ENCODE data around the gene CNOT11. TPM values are rescaled to one million over a fixed set of nuclear protein-coding genes. Genes with fewer than 3 reads are reported as not detected.

Gene CNOT11
- total RNA-seq, 1 experiment from 2014 or later, result 110 TPM

- Mint-ChIP-seq H3K4me3 (ENCODE audit: unreplicated experiment) (no peak overlapping the region), H3K9me3 (ENCODE audit: unreplicated experiment) (no peaks in the 10 kb centered on the region), H3K27me3 (ENCODE audit: insufficient read depth, unreplicated experiment) (no peaks in the 10 kb centered on the region), H3K27ac (ENCODE audit: unreplicated experiment) (no peak overlapping the region), H3K36me3 (ENCODE audit: insufficient read depth, unreplicated experiment) (peaks cover 74% of the 10 kb centered on the region), H3K4me1 (ENCODE audit: low read depth, unreplicated experiment) (peaks cover 39% of the 10 kb centered on the region)
- no peak for DNase-seq
- H3K36me3 ChIP-seq (ENCODE audit: control insufficient read depth, insufficient read depth, low read length), result no peaks in the 10 kb centered on the region; the same call in 1 of the 2 replicates
- no peak overlapping the region for H3K4me3 ChIP-seq (ENCODE audit: low read depth, low read length)
- POLR2A ChIA-PET, result no interaction called here
- no peaks in the 10 kb centered on the region for H3K4me1 ChIP-seq
- intact Hi-C loops (cut with micrococcal nuclease; ENCODE audit: unreplicated experiment), result no loop called here
- no TSS peak for BruUV-seq (replicated peaks)
- TF ChIP-seq, protein P1, sequence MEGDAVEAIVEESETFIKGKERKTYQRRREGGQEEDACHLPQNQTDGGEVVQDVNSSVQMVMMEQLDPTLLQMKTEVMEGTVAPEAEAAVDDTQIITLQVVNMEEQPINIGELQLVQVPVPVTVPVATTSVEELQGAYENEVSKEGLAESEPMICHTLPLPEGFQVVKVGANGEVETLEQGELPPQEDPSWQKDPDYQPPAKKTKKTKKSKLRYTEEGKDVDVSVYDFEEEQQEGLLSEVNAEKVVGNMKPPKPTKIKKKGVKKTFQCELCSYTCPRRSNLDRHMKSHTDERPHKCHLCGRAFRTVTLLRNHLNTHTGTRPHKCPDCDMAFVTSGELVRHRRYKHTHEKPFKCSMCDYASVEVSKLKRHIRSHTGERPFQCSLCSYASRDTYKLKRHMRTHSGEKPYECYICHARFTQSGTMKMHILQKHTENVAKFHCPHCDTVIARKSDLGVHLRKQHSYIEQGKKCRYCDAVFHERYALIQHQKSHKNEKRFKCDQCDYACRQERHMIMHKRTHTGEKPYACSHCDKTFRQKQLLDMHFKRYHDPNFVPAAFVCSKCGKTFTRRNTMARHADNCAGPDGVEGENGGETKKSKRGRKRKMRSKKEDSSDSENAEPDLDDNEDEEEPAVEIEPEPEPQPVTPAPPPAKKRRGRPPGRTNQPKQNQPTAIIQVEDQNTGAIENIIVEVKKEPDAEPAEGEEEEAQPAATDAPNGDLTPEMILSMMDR (IDR thresholded peaks at IDR 0.05; ENCODE audit: insufficient read depth in 1 of 2, low read depth in 1 of 2, low read length in 1 of 2, severe bottlenecking in 1 of 2, unreplicated experiment in 1 of 2), result no peak
- CTCF ChIA-PET, result no interaction called here
- no peaks in the 10 kb centered on the region for H3K27me3 ChIP-seq (replicated peaks; ENCODE audit: control insufficient read depth, insufficient read depth, low read length)
- no peaks in the 10 kb centered on the region for H3K9me3 ChIP-seq
Measured at GRCh38 chr2:101297383-101297782, 44.7 kb downstream of the CNOT11 start.

- Mint-ChIP-seq H3K36me3 (ENCODE audit: insufficient read depth, unreplicated experiment) (peaks cover 73% of the 10 kb centered on the region), H3K9me3 (ENCODE audit: unreplicated experiment) (no peaks in the 10 kb centered on the region), H3K27ac (ENCODE audit: unreplicated experiment) (no peak overlapping the region), H3K4me3 (ENCODE audit: unreplicated experiment) (no peak overlapping the region), H3K27me3 (ENCODE audit: insufficient read depth, unreplicated experiment) (no peaks in the 10 kb centered on the region), H3K4me1 (ENCODE audit: low read depth, unreplicated experiment) (peaks cover 43% of the 10 kb centered on the region)
- DNase-seq, result no peak
- BruUV-seq (replicated peaks), result no TSS peak
- Histone ChIP-seq H3K9me3 (no peaks in the 10 kb centered on the region), H3K27me3 (replicated peaks; ENCODE audit: control insufficient read depth, insufficient read depth, low read length) (no peaks in the 10 kb centered on the region), H3K36me3 (ENCODE audit: control insufficient read depth, insufficient read depth, low read length) (peaks cover 2% of the 10 kb centered on the region; the same call in 1 of the 2 replicates), H3K4me1 (no peaks in the 10 kb centered on the region), H3K4me3 (ENCODE audit: low read depth, low read length) (no peak overlapping the region)
- TF ChIP-seq, protein P1 (IDR thresholded peaks at IDR 0.05; ENCODE audit: insufficient read depth in 1 of 2, low read depth in 1 of 2, low read length in 1 of 2, severe bottlenecking in 1 of 2, unreplicated experiment in 1 of 2), result no peak
- intact Hi-C loops (cut with micrococcal nuclease; ENCODE audit: unreplicated experiment), result no loop called here
- CTCF ChIA-PET, result interaction anchor here (1.0 kb wide), 1 partner anchor 43 kb away, joined by 4 read pairs; no protein-coding TSS in a partner anchor
- POLR2A ChIA-PET, result interaction anchor here (0.6 to 1.5 kb wide), 2 partner anchors 9 to 12 kb away, joined by 5 to 6 read pairs; no protein-coding TSS in a partner anchor
Measured at GRCh38 chr2:101299604-101300003, 46.9 kb downstream of the CNOT11 start.

GRCh38 chr2:101300164-101300563 lies 47.5 kb downstream of the CNOT11 start:
- no peaks in the 10 kb centered on the region for H3K9me3 Mint-ChIP-seq (ENCODE audit: unreplicated experiment)
- TF ChIP-seq, protein P1 (IDR thresholded peaks at IDR 0.05; ENCODE audit: insufficient read depth in 1 of 2, low read depth in 1 of 2, low read length in 1 of 2, severe bottlenecking in 1 of 2, unreplicated experiment in 1 of 2), result no peak
- Histone ChIP-seq H3K9me3 (no peaks in the 10 kb centered on the region), H3K4me3 (ENCODE audit: low read depth, low read length) (no peak overlapping the region), H3K4me1 (peaks cover 2% of the 10 kb centered on the region), H3K27me3 (replicated peaks; ENCODE audit: control insufficient read depth, insufficient read depth, low read length) (no peaks in the 10 kb centered on the region), H3K36me3 (ENCODE audit: control insufficient read depth, insufficient read depth, low read length) (peaks cover 2% of the 10 kb centered on the region; the same call in 1 of the 2 replicates)
- no peak overlapping the region for H3K27ac Mint-ChIP-seq (ENCODE audit: unreplicated experiment)
- H3K4me3 Mint-ChIP-seq (ENCODE audit: unreplicated experiment), result no peak overlapping the region
- H3K4me1 Mint-ChIP-seq (ENCODE audit: low read depth, unreplicated experiment), result peaks cover 45% of the 10 kb centered on the region
- POLR2A ChIA-PET, result interaction anchor here (1.5 kb wide), 1 partner anchor 9 kb away, joined by 5 read pairs; no protein-coding TSS in a partner anchor
- CTCF ChIA-PET, result interaction anchor here (1.0 kb wide), 1 partner anchor 42 kb away, joined by 4 read pairs; no protein-coding TSS in a partner anchor
- H3K36me3 Mint-ChIP-seq (ENCODE audit: insufficient read depth, unreplicated experiment), result peaks cover 71% of the 10 kb centered on the region
- DNase-seq, result no peak
- BruUV-seq (replicated peaks), result no TSS peak
- intact Hi-C loops (cut with micrococcal nuclease; ENCODE audit: unreplicated experiment), result no loop called here
- no peaks in the 10 kb centered on the region for H3K27me3 Mint-ChIP-seq (ENCODE audit: insufficient read depth, unreplicated experiment)
